OCI-LY3 (cell line): ENCODE results near the gene PLCB1.

Experiments
- H2AFZ ChIP-seq: fragments of 200-600, 300-600 bp; shearing (Covaris generic); 2 replicates; pipeline ENCODE4 v1.6.0; 2014; ENCODE audit warnings: antibody characterized with exemption, low read depth, low read length
- H3K27ac ChIP-seq: fragments of 200-600, 300-600 bp; sonication (generic); 2 replicates; pipeline ENCODE4 v1.5.1; 2014; ENCODE audit warnings: mild to moderate bottlenecking, low read length, moderate library complexity, mixed read lengths
- H3K27me3 ChIP-seq: fragments of 200-600, 300-600 bp; sonication (generic); 2 replicates; pipeline ENCODE4 v1.6.1; 2014; ENCODE audit warnings: low read depth, low read length, mixed read lengths
- H3K36me3 ChIP-seq: fragments of 200-600, 300-600 bp; sonication (generic); replicated peaks from 2 replicates; pipeline ENCODE3; 2014; ENCODE audit warnings: low read depth, low read length, mixed read lengths
- H3K4me1 ChIP-seq: fragments of 300-600, 200-600 bp; sonication (generic); 2 replicates; pipeline ENCODE4 v1.6.1; 2014; ENCODE audit warnings: low read length, mixed read lengths
- H3K4me2 ChIP-seq: fragments of 200-600, 300-600 bp; sonication (generic); 2 replicates; pipeline ENCODE4 v1.6.1; 2014; ENCODE audit warnings: low read length, mixed read lengths
- H3K4me3 ChIP-seq: fragments of 300-600, 200-600 bp; sonication (generic); 2 replicates; pipeline ENCODE4 v1.5.1; 2014; ENCODE audit warnings: antibody characterized with exemption, mild to moderate bottlenecking, low read length, moderate library complexity
- H3K79me2 ChIP-seq: fragments of 300-600, 200-600 bp; shearing (Covaris generic); 2 replicates; pipeline ENCODE4 v1.6.1; 2014; ENCODE audit warnings: mild to moderate bottlenecking, low read length, mixed read lengths
- H3K9ac ChIP-seq: fragments of 300-600, 200-600 bp; shearing (Covaris generic); 2 replicates; pipeline ENCODE4 v1.6.0; 2014; ENCODE audit warnings: mild to moderate bottlenecking, low read length, moderate library complexity
- H3K9me3 ChIP-seq: fragments of 200-600, 300-600 bp; shearing (Covaris generic); 2 replicates; pipeline ENCODE4 v1.6.1; 2014; ENCODE audit warnings: low read length, mixed read lengths; ENCODE audit not compliant: insufficient read depth
- H4K20me1 ChIP-seq: fragments of 200-600, 300-600 bp; sonication (generic); 2 replicates; pipeline ENCODE4 v1.6.1; 2016; ENCODE audit warnings: low read length, mixed read lengths; ENCODE audit not compliant: insufficient read depth
- CTCF ChIP-seq: fragments of 200-600, 300-600 bp; sonication (generic); IDR thresholded peaks from 2 replicates; pipeline ENCODE4 v1.5.1; 2014; ENCODE audit warnings: antibody characterized with exemption, low read length, low read depth
- EZH2phosphoT487 ChIP-seq: fragments of 200-600 bp; shearing (Covaris generic); IDR thresholded peaks from 2 replicates; pipeline ENCODE4 v1.6.1; 2018; ENCODE audit warnings: antibody characterized with exemption, mixed run types, low read depth

Gene PLCB1

GRCh38 chr20:8860011-8860495, 728.0 kb downstream of the PLCB1 start:
- Histone ChIP-seq H4K20me1 (no peaks in the 10 kb centered on the region), H3K36me3 (no peaks in the 10 kb centered on the region), H3K27ac (no peak overlapping the region), H3K4me2 (no peak overlapping the region), H3K9ac (no peak overlapping the region), H3K9me3 (no peaks in the 10 kb centered on the region), H3K79me2 (no peaks in the 10 kb centered on the region), H3K4me1 (no peaks in the 10 kb centered on the region), H3K27me3 (no peaks in the 10 kb centered on the region), H3K4me3 (no peak overlapping the region), H2AFZ (no peak overlapping the region)
- no peak for TF ChIP-seq CTCF

- Histone ChIP-seq H4K20me1 (no peaks in the 10 kb centered on the region), H3K9me3 (no peaks in the 10 kb centered on the region), H2AFZ (no peak overlapping the region), H3K4me1 (no peaks in the 10 kb centered on the region), H3K4me2 (no peak overlapping the region), H3K4me3 (no peak overlapping the region), H3K36me3 (no peaks in the 10 kb centered on the region), H3K79me2 (no peaks in the 10 kb centered on the region), H3K9ac (no peak overlapping the region), H3K27me3 (no peaks in the 10 kb centered on the region), H3K27ac (no peak overlapping the region)
- TF ChIP-seq CTCF, result no peak
- no peak for TF ChIP-seq EZH2phosphoT487
These were observed 730.0 kb downstream of the PLCB1 start for GRCh38 chr20:8862092-8862491.

GRCh38 chr20:8865636-8866035, 733.6 kb downstream of the PLCB1 start:
- TF ChIP-seq CTCF, result no peak
- TF ChIP-seq EZH2phosphoT487, result no peak
- Histone ChIP-seq H3K4me2 (no peak overlapping the region), H3K4me1 (no peaks in the 10 kb centered on the region), H4K20me1 (no peaks in the 10 kb centered on the region), H3K36me3 (no peaks in the 10 kb centered on the region), H3K27me3 (no peaks in the 10 kb centered on the region), H2AFZ (no peak overlapping the region), H3K4me3 (no peak overlapping the region), H3K79me2 (no peaks in the 10 kb centered on the region), H3K9ac (no peak overlapping the region), H3K27ac (no peak overlapping the region), H3K9me3 (no peaks in the 10 kb centered on the region)

- TF ChIP-seq CTCF (no peak), EZH2phosphoT487 (no peak)
- Histone ChIP-seq H4K20me1 (no peaks in the 10 kb centered on the region), H3K27me3 (no peaks in the 10 kb centered on the region), H3K9ac (no peak overlapping the region), H3K4me1 (no peaks in the 10 kb centered on the region), H2AFZ (no peak overlapping the region), H3K9me3 (no peaks in the 10 kb centered on the region), H3K27ac (no peak overlapping the region), H3K79me2 (no peaks in the 10 kb centered on the region), H3K36me3 (no peaks in the 10 kb centered on the region), H3K4me2 (no peak overlapping the region), H3K4me3 (no peak overlapping the region)
These were observed 735.1 kb downstream of the PLCB1 start for GRCh38 chr20:8867038-8867740.
